Fibroblast of lung (primary cell): ENCODE data around the gene EMX2. TPM values are rescaled to one million over a fixed set of nuclear protein-coding genes. Genes with fewer than 3 reads are reported as not detected.

Experiments
- DNase-seq, 2 donors: peaks; one replicate each; pipeline versions ENCODE4 v3.0.0 to v3.0.0-alpha.2; 2010; ENCODE audit warnings: low read depth in 2 of 2
- H2AFZ ChIP-seq: 2 replicates; pipeline ENCODE4 v1.5.1; 2012; ENCODE audit warnings: low read length, control low read depth, inconsistent platforms
- H3K27ac ChIP-seq: 2 replicates; pipeline ENCODE4 v1.5.1; 2011; ENCODE audit warnings: low read length, control low read depth; ENCODE audit not compliant: insufficient read depth
- H3K27me3 ChIP-seq: 2 replicates; pipeline ENCODE4 v1.5.1; 2011; ENCODE audit warnings: mild to moderate bottlenecking, low read length; ENCODE audit not compliant: control insufficient read depth, insufficient read depth
- H3K36me3 ChIP-seq: 2 replicates; pipeline ENCODE4 v1.5.1; 2011; ENCODE audit warnings: low read length; ENCODE audit not compliant: control insufficient read depth, insufficient read depth
- H3K4me1 ChIP-seq: 2 replicates; pipeline ENCODE4 v1.5.1; 2011; ENCODE audit warnings: low read length; ENCODE audit not compliant: control insufficient read depth, insufficient read depth; ENCODE audit errors: extremely low read depth
- H3K4me2 ChIP-seq: 2 replicates; pipeline ENCODE4 v1.5.1; 2011; ENCODE audit warnings: low read length, control low read depth; ENCODE audit not compliant: insufficient read depth; ENCODE audit errors: extremely low read depth
- H3K4me3 ChIP-seq, 4 experiments: fragments of 200-600 bp in 1 of 4; sonication (generic) in 1 of 4; replicated peaks in 1 of 4; 2 replicates each; pipeline ENCODE4 v1.5.1; 2011 to 2016; ENCODE audit warnings: low read length in 4 of 4, low read depth in 3 of 4, mild to moderate bottlenecking in 3 of 4, control low read depth in 2 of 4, inconsistent platforms in 1 of 4, mixed read lengths in 1 of 4; ENCODE audit not compliant: insufficient read depth in 1 of 4; ENCODE audit errors: control extremely low read depth in 1 of 4
- H3K79me2 ChIP-seq: 2 replicates; pipeline ENCODE4 v1.5.1; 2012; ENCODE audit warnings: mild to moderate bottlenecking, low read length, inconsistent platforms; ENCODE audit not compliant: control insufficient read depth, insufficient read depth
- H3K9ac ChIP-seq: 2 replicates; pipeline ENCODE4 v1.5.1; 2011; ENCODE audit warnings: mild to moderate bottlenecking, low read length, control low read depth; ENCODE audit not compliant: insufficient read depth
- H3K9me3 ChIP-seq: 2 replicates; pipeline ENCODE4 v1.5.1; 2012; ENCODE audit warnings: low read depth, low read length; ENCODE audit not compliant: control insufficient read depth, insufficient read depth
- H4K20me1 ChIP-seq: 2 replicates; pipeline ENCODE4 v1.5.1; 2011; ENCODE audit warnings: low read length; ENCODE audit not compliant: control insufficient read depth, insufficient read depth; ENCODE audit errors: extremely low read depth
- CTCF ChIP-seq, 2 donors: IDR thresholded peaks in 1 of 2; conservative IDR thresholded peaks in 1 of 2; 1 replicate in 1 of 2; 2 replicates in 1 of 2; pipeline ENCODE4 v1.5.1; 2011 to 2012; ENCODE audit warnings: low read length in 2 of 2, control low read depth in 1 of 2, inconsistent platforms in 1 of 2, low read depth in 1 of 2, mild to moderate bottlenecking in 1 of 2
- EZH2 ChIP-seq: IDR thresholded peaks from 2 replicates; pipeline ENCODE4 v1.5.1; 2012; ENCODE audit warnings: low read length, control low read depth, mild to moderate bottlenecking; ENCODE audit errors: missing control alignments
- polyA plus RNA-seq, 2 donors: library from polyadenylated mRNA; depleted of rRNA in 1 of 2; stranded (reverse) in 1 of 2; unstranded in 1 of 2; fragments of >200 nt; gene quantifications; 2 replicates each; pipeline ENCODE4 v1.2.1, GENCODE V29; 2011 to 2012; ENCODE audit warnings: missing spikeins in 1 of 2
- total RNA-seq: library from RNA; depleted of rRNA; stranded (reverse); fragments of >200 nt; gene quantifications from 2 replicates; pipeline ENCODE4 v1.2.1, GENCODE V29; 2014

EMX2 gene
- total and polyA plus RNA-seq, 2 donors (not counting 1 experiment from before 2014, with no cell fraction given), result not detected

GRCh38 chr10:117537904-117538524 lies 4.5 kb upstream of the EMX2 start:
- no peak overlapping the region for H3K27ac ChIP-seq
- no peak overlapping the region for H2AFZ ChIP-seq
- no peak overlapping the region for H3K4me3 ChIP-seq
- no peak overlapping the region for H3K4me2 ChIP-seq
- H3K36me3 ChIP-seq, result no peaks in the 10 kb centered on the region
- TF ChIP-seq CTCF (conservative IDR thresholded peaks at IDR 0.05 in 1 of 2, IDR thresholded peaks at IDR 0.05 in 1 of 2; ENCODE audit: low read depth in 1 of 2, low read length in 2 of 2) (no peak), EZH2 (no peak)
- H3K9me3 ChIP-seq, result no peaks in the 10 kb centered on the region
- H3K9ac ChIP-seq, result no peak overlapping the region
- H4K20me1 ChIP-seq, result no peaks in the 10 kb centered on the region
- H3K27me3 ChIP-seq, result peaks cover 76% of the 10 kb centered on the region
- DNase-seq, result no peak
- H3K4me1 ChIP-seq, result no peaks in the 10 kb centered on the region
- H3K79me2 ChIP-seq, result no peaks in the 10 kb centered on the region

DNA sequence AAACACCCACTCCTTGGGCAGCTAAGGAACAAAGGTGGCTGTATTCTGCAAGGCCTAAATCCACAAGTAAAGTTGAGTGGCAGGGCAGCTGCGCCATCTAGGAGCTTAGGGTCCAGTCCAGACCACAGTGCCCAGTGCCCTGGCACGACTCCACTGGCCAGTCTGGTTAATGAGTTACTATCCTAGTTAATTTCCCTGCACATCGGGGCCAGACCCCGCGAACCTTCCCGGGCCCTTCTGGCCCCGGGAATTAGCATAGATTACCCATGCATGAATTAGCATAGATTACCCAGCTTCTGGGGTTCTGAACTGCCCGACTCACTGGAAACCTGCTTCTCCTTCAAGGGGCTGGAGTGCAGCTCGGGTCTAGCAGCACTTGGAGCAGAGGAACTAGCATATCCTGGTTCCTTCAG lies 3.2 kb upstream of the EMX2 start:
- H3K9ac ChIP-seq, result no peak overlapping the region
- TF ChIP-seq EZH2, result no peak
- TF ChIP-seq CTCF (conservative IDR thresholded peaks at IDR 0.05 in 1 of 2, IDR thresholded peaks at IDR 0.05 in 1 of 2; ENCODE audit: low read depth in 1 of 2, low read length in 2 of 2), result no peak
- H4K20me1 ChIP-seq, result no peaks in the 10 kb centered on the region
- DNase-seq, result no peak
- no peaks in the 10 kb centered on the region for H3K9me3 ChIP-seq
- no peak overlapping the region for H3K27ac ChIP-seq
- no peaks in the 10 kb centered on the region for H3K36me3 ChIP-seq
- H2AFZ ChIP-seq, result no peak overlapping the region
- H3K4me2 ChIP-seq, result no peak overlapping the region
- peaks cover 77% of the 10 kb centered on the region for H3K27me3 ChIP-seq
- H3K4me3 ChIP-seq, result no peak overlapping the region
- no peaks in the 10 kb centered on the region for H3K79me2 ChIP-seq
- no peaks in the 10 kb centered on the region for H3K4me1 ChIP-seq

GRCh38 chr10:117539903-117540639 lies 2.5 kb upstream of the EMX2 start:
- H3K9ac ChIP-seq, result no peak overlapping the region
- H3K4me1 ChIP-seq, result no peaks in the 10 kb centered on the region
- no peaks in the 10 kb centered on the region for H4K20me1 ChIP-seq
- no peaks in the 10 kb centered on the region for H3K9me3 ChIP-seq
- no peaks in the 10 kb centered on the region for H3K79me2 ChIP-seq
- H3K27me3 ChIP-seq, result peaks cover 76% of the 10 kb centered on the region
- TF ChIP-seq CTCF (conservative IDR thresholded peaks at IDR 0.05 in 1 of 2, IDR thresholded peaks at IDR 0.05 in 1 of 2; ENCODE audit: low read depth in 1 of 2, low read length in 2 of 2), result no peak
- no peak for TF ChIP-seq EZH2
- no peaks in the 10 kb centered on the region for H3K36me3 ChIP-seq
- DNase-seq, result no peak
- H2AFZ ChIP-seq, result no peak overlapping the region
- no peak overlapping the region for H3K4me3 ChIP-seq
- no peak overlapping the region for H3K4me2 ChIP-seq
- no peak overlapping the region for H3K27ac ChIP-seq
